Activated CD4-positive, alpha-beta memory T cell treated with anti-CD3 and anti-CD28 coated beads, Interleukin-2, amount 10 ng/mL, durations not matched to agents 7 days and 5 days (primary cell): ENCODE measurements around the gene PGAP3. TPM values are rescaled to one million over a fixed set of nuclear protein-coding genes. Genes with fewer than 3 reads are reported as not detected.
"Not testable (repeated sequence)": the region's sequence is repeated elsewhere in the genome, so short reads cannot be mapped to it uniquely, and the experiment has no call there.

ENCODE experiments used
- CTCF ChIA-PET: fragments of 350-600 bp; sonication (Branson Sonifier 250); formaldehyde crosslinking; loops from one replicate; lab custom pipeline; 2021; ENCODE audit warnings: antibody characterized with exemption, inconsistent platforms; lab: Charles Lee
- POLR2A ChIA-PET: fragments of 350-600 bp; sonication (Branson Sonifier 250); formaldehyde crosslinking; loops from one replicate; lab custom pipeline; 2021; ENCODE audit warnings: antibody characterized with exemption; lab: Charles Lee
- DNase-seq: peaks from one replicate; pipeline ENCODE4 v3.0.0-alpha.2; 2020
- H3K27ac Mint-ChIP-seq: one replicate; pipeline ENCODE4 v1.8.0; 2021; ENCODE audit warnings: mild to moderate bottlenecking, mixed read lengths
- H3K27me3 Mint-ChIP-seq: one replicate; pipeline ENCODE4 v1.8.0; 2021; ENCODE audit warnings: mixed read lengths
- H3K36me3 Mint-ChIP-seq: one replicate; pipeline ENCODE4 v1.8.0; 2021; ENCODE audit warnings: low read depth, mixed read lengths
- H3K4me1 Mint-ChIP-seq: one replicate; pipeline ENCODE4 v1.8.0; 2021; ENCODE audit warnings: mixed read lengths
- H3K4me3 Mint-ChIP-seq: one replicate; pipeline ENCODE4 v1.8.0; 2021; ENCODE audit warnings: mild to moderate bottlenecking, mixed read lengths
- H3K9me3 Mint-ChIP-seq: one replicate; pipeline ENCODE4 v1.8.0; 2021; ENCODE audit warnings: mixed read lengths
- total RNA-seq, 2 experiments: library from RNA; stranded (reverse); gene quantifications; one replicate each; pipeline ENCODE4 v1.2.3, GENCODE V29; 2021

The PGAP3 gene
- total RNA-seq, 2 experiments from 2014 or later, result 14.0 to 14.2 TPM

DNA sequence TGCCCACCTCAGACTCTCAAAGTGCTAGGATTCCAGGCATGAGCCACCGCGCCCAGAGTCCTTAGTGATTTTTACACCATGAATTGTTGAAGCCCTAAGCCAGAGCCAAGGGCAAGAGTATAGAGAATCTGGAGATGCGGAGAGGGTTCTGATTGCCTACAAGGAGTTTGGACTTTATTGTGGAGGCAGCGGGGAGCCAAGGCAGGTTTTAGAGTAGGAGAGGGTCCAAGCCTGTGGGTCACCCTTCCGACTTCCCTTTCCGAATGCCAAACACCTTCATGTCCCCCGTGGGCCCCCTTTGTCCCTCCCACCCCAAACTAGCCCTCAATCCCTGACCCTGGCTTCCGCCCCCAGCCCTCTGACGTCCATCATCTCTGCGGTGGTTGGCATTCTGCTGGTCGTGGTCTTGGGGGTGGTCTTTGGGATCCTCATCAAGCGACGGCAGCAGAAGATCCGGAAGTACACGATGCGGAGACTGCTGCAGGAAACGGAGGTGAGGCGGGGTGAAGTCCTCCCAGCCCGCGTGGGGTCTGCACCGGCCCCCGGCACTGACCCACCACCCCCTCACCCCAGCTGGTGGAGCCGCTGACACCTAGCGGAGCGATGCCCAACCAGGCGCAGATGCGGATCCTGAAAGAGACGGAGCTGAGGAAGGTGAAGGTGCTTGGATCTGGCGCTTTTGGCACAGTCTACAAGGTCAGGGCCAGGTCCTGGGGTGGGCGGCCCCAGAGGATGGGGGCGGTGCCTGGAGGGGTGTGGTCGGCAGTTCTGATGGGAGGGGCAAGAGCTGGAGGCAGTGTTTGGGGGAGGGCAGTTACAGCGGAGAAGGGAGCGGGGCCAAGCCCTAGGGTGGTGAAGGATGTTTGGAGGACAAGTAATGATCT lies 35.4 kb upstream of the PGAP3 start:
- Mint-ChIP-seq H3K4me3 (no peak overlapping the region), H3K9me3 (no peaks in the 10 kb centered on the region), H3K4me1 (no peaks in the 10 kb centered on the region), H3K36me3 (peaks cover under 1% of the 10 kb centered on the region), H3K27ac (no peak overlapping the region), H3K27me3 (no peaks in the 10 kb centered on the region)
- ChIA-PET POLR2A (no interaction called here), CTCF (interaction anchor here (0.8 kb wide), 1 partner anchor 7 kb away, joined by 5 read pairs; the partner anchor contains the start of gene MIEN1)
- no peak for DNase-seq

DNA sequence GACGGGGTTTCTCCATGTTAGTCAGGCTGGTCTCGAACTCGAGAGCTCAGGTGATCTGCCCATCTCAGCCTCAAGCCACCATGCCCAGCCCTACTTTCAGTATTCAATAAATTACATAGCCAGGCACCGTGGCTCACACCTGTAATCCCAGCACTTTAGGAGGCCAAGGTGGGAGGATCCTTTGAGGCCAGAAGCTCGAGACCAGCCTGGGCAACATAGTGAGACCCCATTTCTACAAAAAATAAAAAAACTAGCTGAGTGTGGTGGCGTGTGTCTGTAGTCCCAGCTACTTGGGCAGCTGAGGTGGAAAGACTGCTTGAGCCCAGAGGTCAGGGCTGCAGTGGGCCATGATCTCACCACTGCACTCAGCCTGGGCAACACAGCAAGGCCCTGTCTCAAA lies 34.2 kb upstream of the PGAP3 start:
- Mint-ChIP-seq H3K36me3 (no peaks in the 10 kb centered on the region), H3K4me1 (no peaks in the 10 kb centered on the region), H3K4me3 (no peak overlapping the region), H3K27ac (no peak overlapping the region), H3K27me3 (no peaks in the 10 kb centered on the region), H3K9me3 (no peaks in the 10 kb centered on the region)
- ChIA-PET CTCF (interaction anchor here (0.8 to 1.1 kb wide), 2 partner anchors 8 to 68 kb away, joined by 5 to 7 read pairs; partner anchors contain the start of gene MIEN1), POLR2A (interaction anchor here (0.7 kb wide), 1 partner anchor 204 kb away, joined by 3 read pairs; no protein-coding TSS in a partner anchor)
- DNase-seq, result no peak

DNA sequence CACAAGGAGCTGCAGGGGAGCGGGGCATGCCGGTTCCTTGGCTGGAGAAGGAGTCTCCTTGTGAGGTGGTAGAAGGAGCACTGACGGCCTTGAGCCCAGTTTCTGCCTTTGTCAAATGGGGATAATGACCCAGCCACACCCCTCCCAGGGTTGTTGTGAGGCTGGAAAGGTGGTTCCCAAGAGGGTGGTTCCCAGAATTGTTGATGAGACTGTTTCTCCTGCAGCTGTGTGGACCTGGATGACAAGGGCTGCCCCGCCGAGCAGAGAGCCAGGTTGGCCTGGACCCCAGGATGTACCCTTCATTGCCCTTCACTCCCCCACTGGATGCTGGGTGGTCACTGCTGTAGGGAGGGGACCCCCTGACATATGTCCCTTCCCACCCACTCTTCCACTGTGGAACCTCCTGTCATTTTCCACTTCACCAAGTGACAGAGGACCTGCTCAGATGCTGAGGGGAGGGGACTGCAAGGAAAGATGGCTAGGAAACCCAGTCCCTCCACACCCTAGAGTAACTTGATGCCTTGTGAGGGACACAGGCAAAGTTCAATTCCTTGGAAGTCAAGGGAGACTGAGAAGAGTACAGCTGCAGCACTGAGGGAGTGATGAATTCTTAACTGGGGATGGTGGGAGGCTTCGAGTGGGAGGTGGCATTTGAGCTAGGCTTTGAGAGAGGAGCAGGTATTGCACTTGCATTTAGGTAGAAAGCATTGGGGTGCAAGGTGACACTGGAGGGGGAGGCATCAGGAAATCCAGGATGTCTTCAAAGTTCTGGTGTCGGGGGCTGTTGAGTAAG lies 31.9 kb upstream of the PGAP3 start:
- Mint-ChIP-seq H3K4me1 (no peaks in the 10 kb centered on the region), H3K27me3 (no peaks in the 10 kb centered on the region), H3K27ac (no peak overlapping the region), H3K9me3 (no peaks in the 10 kb centered on the region), H3K36me3 (no peaks in the 10 kb centered on the region), H3K4me3 (no peak overlapping the region)
- no peak for DNase-seq
- POLR2A ChIA-PET, result no interaction called here
- CTCF ChIA-PET, result interaction anchor here (0.6 to 2.0 kb wide), 3 partner anchors 10 to 65 kb away, joined by 3 to 13 read pairs (median 3); partner anchors contain the start of gene MIEN1

DNA sequence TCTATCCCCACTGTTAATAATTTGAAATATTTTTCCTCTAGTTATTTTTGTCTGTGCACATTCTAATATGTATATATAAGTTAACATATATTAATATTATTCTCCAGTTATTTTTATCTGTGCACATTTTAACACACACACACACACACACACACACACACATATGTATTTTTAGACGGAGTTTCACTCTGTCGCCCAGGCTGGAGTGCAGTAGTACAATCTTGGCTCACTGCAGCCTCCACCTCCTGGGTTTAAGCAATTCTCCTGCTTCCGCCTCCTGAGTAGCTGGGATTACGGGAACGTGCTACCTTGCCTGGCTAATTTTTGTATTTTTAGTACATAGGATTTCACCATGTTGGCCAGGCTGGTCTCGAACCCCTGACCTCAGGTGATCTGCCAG lies 29.8 kb upstream of the PGAP3 start:
- CTCF ChIA-PET, result no interaction called here
- peaks cover 2% of the 10 kb centered on the region for H3K27me3 Mint-ChIP-seq
- POLR2A ChIA-PET, result no interaction called here
- DNase-seq, result no peak
- H3K4me1 Mint-ChIP-seq, result no peaks in the 10 kb centered on the region
- H3K27ac Mint-ChIP-seq, result no peak overlapping the region
- H3K36me3 Mint-ChIP-seq, result no peaks in the 10 kb centered on the region
- no peak overlapping the region for H3K4me3 Mint-ChIP-seq
- no peaks in the 10 kb centered on the region for H3K9me3 Mint-ChIP-seq

DNA sequence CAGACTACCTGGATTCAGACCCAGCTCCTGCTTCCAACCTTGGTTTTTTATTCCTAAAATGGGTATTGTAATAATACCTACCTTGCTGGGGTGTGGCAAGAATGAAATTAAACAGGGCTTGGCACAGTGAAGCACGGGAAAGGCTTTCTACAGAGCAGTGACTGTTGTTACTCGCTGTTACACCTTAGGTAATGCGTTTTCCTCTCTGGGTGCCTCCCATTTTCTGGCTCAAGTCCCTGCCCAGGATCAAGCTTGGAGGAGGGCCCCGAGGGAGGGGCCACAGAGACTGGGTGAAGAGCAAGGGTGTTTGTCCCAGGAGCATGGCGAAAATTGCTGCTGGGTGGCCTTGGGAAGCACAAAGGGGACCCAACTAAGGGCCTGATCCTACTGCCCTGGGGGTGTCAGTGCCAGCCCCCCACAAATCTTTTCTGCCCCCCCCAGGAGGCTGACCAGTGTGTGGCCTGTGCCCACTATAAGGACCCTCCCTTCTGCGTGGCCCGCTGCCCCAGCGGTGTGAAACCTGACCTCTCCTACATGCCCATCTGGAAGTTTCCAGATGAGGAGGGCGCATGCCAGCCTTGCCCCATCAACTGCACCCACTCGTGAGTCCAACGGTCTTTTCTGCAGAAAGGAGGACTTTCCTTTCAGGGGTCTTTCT lies 29.2 kb upstream of the PGAP3 start:
- Mint-ChIP-seq H3K36me3 (no peaks in the 10 kb centered on the region), H3K27me3 (peaks cover 2% of the 10 kb centered on the region), H3K4me3 (no peak overlapping the region), H3K9me3 (no peaks in the 10 kb centered on the region), H3K4me1 (no peaks in the 10 kb centered on the region), H3K27ac (no peak overlapping the region)
- POLR2A ChIA-PET, result no interaction called here
- CTCF ChIA-PET, result no interaction called here
- no peak for DNase-seq

DNA sequence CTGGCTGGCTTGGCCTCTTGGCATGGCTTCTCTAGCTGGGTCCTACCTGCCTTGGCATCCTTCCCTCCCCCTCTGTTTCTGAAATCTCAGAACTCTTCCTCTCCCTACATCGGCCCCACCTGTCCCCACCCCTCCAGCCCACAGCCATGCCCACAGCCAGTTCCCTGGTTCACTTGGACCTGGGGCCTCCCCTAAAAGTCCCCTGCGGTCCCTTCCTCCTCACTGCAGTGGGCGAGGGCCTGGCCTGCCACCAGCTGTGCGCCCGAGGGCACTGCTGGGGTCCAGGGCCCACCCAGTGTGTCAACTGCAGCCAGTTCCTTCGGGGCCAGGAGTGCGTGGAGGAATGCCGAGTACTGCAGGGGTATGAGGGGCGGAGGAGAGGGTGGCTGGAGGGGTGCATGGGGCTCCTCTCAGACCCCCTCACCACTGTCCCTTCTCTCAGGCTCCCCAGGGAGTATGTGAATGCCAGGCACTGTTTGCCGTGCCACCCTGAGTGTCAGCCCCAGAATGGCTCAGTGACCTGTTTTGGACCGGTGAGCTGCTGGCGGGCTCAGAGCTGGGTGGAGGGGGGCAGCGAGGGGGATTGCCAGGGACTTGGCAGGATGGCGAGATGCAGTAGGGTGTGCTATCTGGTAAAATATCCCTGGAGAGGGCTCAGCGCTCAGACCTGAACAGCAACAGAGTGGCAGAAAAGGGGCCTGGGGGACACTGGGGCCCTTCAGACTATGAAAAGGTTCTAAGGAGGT lies 28.4 kb upstream of the PGAP3 start:
- no peaks in the 10 kb centered on the region for H3K36me3 Mint-ChIP-seq
- H3K4me1 Mint-ChIP-seq, result no peaks in the 10 kb centered on the region
- CTCF ChIA-PET, result no interaction called here
- peaks cover 2% of the 10 kb centered on the region for H3K27me3 Mint-ChIP-seq
- POLR2A ChIA-PET, result interaction anchor here (1.0 to 1.5 kb wide), 2 partner anchors 14 to 34 kb away, joined by 3 to 4 read pairs; partner anchors contain the start of gene MIEN1
- no peak overlapping the region for H3K4me3 Mint-ChIP-seq
- H3K9me3 Mint-ChIP-seq, result no peaks in the 10 kb centered on the region
- no peak overlapping the region for H3K27ac Mint-ChIP-seq
- DNase-seq, result no peak

DNA sequence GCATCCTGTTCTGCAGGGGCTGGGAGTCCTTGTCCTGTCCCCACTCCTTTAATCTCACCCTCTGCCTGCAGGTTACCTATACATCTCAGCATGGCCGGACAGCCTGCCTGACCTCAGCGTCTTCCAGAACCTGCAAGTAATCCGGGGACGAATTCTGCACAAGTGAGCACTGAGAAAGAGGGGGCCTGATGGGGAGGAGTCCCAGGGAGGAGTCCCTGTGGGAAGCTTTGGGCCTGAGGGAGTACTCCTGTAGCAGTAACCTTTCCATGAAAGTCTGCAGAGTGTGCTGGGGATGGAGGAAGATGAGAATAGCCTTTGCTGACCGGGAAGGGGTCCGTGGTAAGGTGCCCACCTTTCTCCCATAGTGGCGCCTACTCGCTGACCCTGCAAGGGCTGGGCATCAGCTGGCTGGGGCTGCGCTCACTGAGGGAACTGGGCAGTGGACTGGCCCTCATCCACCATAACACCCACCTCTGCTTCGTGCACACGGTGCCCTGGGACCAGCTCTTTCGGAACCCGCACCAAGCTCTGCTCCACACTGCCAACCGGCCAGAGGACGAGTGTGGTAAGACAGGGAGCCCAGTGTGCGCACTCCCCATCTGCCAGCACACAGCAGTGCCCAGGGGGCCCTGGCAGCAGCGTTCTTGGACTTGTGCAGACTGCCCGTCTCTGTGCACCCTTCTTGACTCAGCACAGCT lies 27.7 kb upstream of the PGAP3 start:
- ChIA-PET CTCF (interaction anchor here (1.8 kb wide), 1 partner anchor 14 kb away, joined by 7 read pairs; the partner anchor contains the start of gene MIEN1), POLR2A (interaction anchor here (1.0 to 1.5 kb wide), 2 partner anchors 15 to 33 kb away, joined by 3 to 4 read pairs; partner anchors contain the start of gene MIEN1)

DNA sequence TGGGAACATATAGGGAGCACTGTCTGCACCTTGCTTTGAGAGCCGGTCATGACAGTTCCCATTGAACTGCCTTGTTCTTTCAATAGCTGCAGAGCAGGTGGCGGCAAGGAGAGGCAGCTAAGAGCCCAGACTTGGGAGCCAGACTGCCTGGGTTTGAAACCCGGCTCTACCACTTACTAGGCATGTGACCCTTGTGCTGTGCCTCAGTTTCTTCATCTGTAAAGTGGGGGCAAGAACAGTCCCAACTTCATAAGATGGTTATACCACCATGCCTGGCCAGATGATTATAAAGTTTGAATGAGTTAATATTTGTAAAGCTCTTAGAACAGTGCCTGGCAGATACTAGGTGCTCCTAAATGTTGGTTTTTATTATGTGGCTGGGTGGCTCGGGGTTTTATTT lies 26.4 kb upstream of the PGAP3 start:
- ChIA-PET POLR2A (no interaction called here), CTCF (interaction anchor here (1.8 kb wide), 1 partner anchor 16 kb away, joined by 7 read pairs; the partner anchor contains the start of gene MIEN1)
- Mint-ChIP-seq H3K27ac (no peak overlapping the region), H3K27me3 (peaks cover 2% of the 10 kb centered on the region), H3K36me3 (no peaks in the 10 kb centered on the region), H3K4me3 (no peak overlapping the region), H3K9me3 (no peaks in the 10 kb centered on the region), H3K4me1 (peaks cover 4% of the 10 kb centered on the region)
- no peak for DNase-seq

More for the DNA sequence above, 27.7 kb upstream of the PGAP3 start:
- H3K36me3 Mint-ChIP-seq, result no peaks in the 10 kb centered on the region
- H3K4me3 Mint-ChIP-seq, result no peak overlapping the region
- H3K27ac Mint-ChIP-seq, result no peak overlapping the region
- no peaks in the 10 kb centered on the region for H3K9me3 Mint-ChIP-seq
- H3K27me3 Mint-ChIP-seq, result peaks cover 2% of the 10 kb centered on the region
- no peak for DNase-seq
- no peaks in the 10 kb centered on the region for H3K4me1 Mint-ChIP-seq

DNA sequence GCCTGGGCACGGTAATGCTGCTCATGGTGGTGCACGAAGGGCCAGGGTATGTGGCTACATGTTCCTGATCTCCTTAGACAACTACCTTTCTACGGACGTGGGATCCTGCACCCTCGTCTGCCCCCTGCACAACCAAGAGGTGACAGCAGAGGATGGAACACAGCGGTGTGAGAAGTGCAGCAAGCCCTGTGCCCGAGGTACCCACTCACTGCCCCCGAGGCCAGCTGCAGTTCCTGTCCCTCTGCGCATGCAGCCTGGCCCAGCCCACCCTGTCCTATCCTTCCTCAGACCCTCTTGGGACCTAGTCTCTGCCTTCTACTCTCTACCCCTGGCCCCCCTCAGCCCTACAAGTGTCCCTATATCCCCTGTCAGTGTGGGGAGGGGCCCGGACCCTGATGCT lies 24.0 kb upstream of the PGAP3 start:
- no peak overlapping the region for H3K27ac Mint-ChIP-seq
- ChIA-PET CTCF (no interaction called here), POLR2A (interaction anchor here (1.9 kb wide), 1 partner anchor 18 kb away, joined by 7 read pairs; no protein-coding TSS in a partner anchor)
- H3K27me3 Mint-ChIP-seq, result peaks cover 2% of the 10 kb centered on the region
- H3K9me3 Mint-ChIP-seq, result no peaks in the 10 kb centered on the region
- DNase-seq, result no peak
- no peaks in the 10 kb centered on the region for H3K36me3 Mint-ChIP-seq
- H3K4me3 Mint-ChIP-seq, result no peak overlapping the region
- peaks cover 16% of the 10 kb centered on the region for H3K4me1 Mint-ChIP-seq

DNA sequence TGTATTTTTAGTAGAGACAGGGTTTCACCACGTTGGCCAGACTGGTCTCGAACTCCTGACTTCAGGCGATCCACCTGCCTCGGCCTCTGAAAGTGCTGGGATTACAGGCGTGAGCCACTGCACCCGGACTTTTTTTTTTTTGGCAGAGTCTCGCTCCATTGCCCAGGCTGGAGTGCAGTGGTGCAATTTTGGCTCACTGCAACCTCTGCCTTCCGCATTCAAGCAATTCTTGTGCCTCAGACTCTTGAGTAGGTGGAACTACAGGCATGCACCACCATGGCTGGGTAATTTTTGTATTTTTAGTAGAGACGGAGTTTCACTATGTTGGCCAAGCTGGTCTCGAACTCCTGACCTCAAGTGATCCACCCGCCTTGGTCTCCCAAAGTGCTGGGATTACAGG lies 23.2 kb upstream of the PGAP3 start:
- H3K27me3 Mint-ChIP-seq, H3K36me3 Mint-ChIP-seq, H3K27ac Mint-ChIP-seq, H3K9me3 Mint-ChIP-seq, H3K4me3 Mint-ChIP-seq, DNase-seq: not testable (repeated sequence)
- peaks cover 20% of the 10 kb centered on the region for H3K4me1 Mint-ChIP-seq
- ChIA-PET POLR2A (interaction anchor here (1.9 kb wide), 1 partner anchor 19 kb away, joined by 7 read pairs; no protein-coding TSS in a partner anchor), CTCF (interaction anchor here (0.5 to 1.3 kb wide), 4 partner anchors 14 to 39 kb away, joined by 3 to 5 read pairs (median 3); partner anchors contain the start of gene MIEN1)
